B cell (primary cell): ENCODE results near the gene CTNNBL1.

Experiments
- CTCF ChIP-seq: fragments of 200-600 bp; IDR thresholded peaks from one replicate; pipeline ENCODE4 v1.8.0; 2022; ENCODE audit warnings: antibody characterized with exemption, mild to moderate bottlenecking
- EZH2 ChIP-seq: IDR thresholded peaks from 2 replicates; pipeline ENCODE4 v1.6.1; 2012; ENCODE audit warnings: borderline replicate concordance, low read depth, mild to moderate bottlenecking, moderate library complexity, low read length; ENCODE audit not compliant: insufficient read depth, poor library complexity, severe bottlenecking

GRCh38 chr20:37807471-37808232 lies 113.8 kb downstream of the CTNNBL1 start:
- TF ChIP-seq CTCF (no peak), EZH2 (no peak)
